Lower leg skin (tissue), 4 donors: Measurements from ENCODE around the gene DNAH8. TPM values are rescaled to one million over a fixed set of nuclear protein-coding genes. Genes with fewer than 3 reads are reported as not detected.

Experiments used
- DNase-seq, 2 donors: peaks; one replicate each; pipeline ENCODE4 v3.0.0-alpha.2; 2019; ENCODE audit warnings: low spot score in 2 of 2
- H3K4me3 ChIP-seq: fragments of 200-600 bp; sonication (generic); 2 replicates; pipeline ENCODE4 v1.5.1; 2017; ENCODE audit warnings: mild to moderate bottlenecking, low read depth; ENCODE audit not compliant: poor library complexity, severe bottlenecking
- POLR2A ChIP-seq, 2 donors: fragments of 450-650 bp; IDR thresholded peaks; one replicate each; pipeline ENCODE4 v1.6.1; 2016 to 2017; ENCODE audit warnings: antibody characterized with exemption in 2 of 2, mild to moderate bottlenecking in 1 of 2, moderate library complexity in 1 of 2
- WGBS, 2 donors: methylation state at CpG; one replicate each; pipeline ENCODE4 v1.1.5; 2018; 5-methylcytosine and 5-hydroxymethylcytosine counted together
- intact Hi-C: fragments of 100-400 bp; cut with DNase I; formaldehyde crosslinking; loops from one replicate; pipeline ENCODE4 v1.15.0; 2023; ENCODE audit warnings: low total_unique reads
- total RNA-seq, 4 donors: library from RNA; depleted of rRNA; stranded (reverse); fragments of >200 nt; gene quantifications; one replicate each; pipeline ENCODE4 v1.1.0, GENCODE V29; 2016
- TF ChIP-seq, protein P1 (sequence below), 3 donors: fragments of 450-650 bp; IDR thresholded peaks; one replicate each; pipeline ENCODE4 v1.5.1; 2016; ENCODE audit warnings: antibody characterized with exemption in 3 of 3, mild to moderate bottlenecking in 3 of 3, moderate library complexity in 2 of 3

The DNAH8 gene
- total RNA-seq, 4 donors from 2014 or later, result 0.02 to 0.19 (median 0.08) TPM

DNA sequence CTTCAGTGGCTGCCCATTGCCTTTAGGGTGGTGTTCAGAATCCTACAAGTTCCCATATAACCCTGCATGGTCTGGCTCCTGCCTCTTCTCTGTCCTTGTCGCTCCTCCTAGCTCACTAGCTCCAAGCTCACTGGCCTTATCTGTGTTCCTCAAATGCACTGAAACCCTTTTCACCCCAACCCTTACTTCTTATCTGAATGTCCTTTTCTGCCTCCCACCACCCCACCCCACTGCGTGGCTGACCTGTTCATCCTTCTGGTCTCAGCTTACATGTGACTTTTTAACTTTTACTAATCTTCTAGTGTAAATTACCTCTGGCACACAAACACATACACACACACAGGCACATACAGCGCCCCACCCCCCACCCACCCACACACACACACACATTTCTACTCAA, 292.5 kb downstream of the DNAH8 start:
- no peak overlapping the region for H3K4me3 ChIP-seq
- no peak for DNase-seq
- WGBS, 2 donors, result 81 to 89% methylated on average over 3 of the region's 3 CpGs
- no peak for TF ChIP-seq POLR2A (IDR thresholded peaks at IDR 0.05)
- TF ChIP-seq, protein P1, sequence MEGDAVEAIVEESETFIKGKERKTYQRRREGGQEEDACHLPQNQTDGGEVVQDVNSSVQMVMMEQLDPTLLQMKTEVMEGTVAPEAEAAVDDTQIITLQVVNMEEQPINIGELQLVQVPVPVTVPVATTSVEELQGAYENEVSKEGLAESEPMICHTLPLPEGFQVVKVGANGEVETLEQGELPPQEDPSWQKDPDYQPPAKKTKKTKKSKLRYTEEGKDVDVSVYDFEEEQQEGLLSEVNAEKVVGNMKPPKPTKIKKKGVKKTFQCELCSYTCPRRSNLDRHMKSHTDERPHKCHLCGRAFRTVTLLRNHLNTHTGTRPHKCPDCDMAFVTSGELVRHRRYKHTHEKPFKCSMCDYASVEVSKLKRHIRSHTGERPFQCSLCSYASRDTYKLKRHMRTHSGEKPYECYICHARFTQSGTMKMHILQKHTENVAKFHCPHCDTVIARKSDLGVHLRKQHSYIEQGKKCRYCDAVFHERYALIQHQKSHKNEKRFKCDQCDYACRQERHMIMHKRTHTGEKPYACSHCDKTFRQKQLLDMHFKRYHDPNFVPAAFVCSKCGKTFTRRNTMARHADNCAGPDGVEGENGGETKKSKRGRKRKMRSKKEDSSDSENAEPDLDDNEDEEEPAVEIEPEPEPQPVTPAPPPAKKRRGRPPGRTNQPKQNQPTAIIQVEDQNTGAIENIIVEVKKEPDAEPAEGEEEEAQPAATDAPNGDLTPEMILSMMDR (IDR thresholded peaks at IDR 0.05), result no peak
- intact Hi-C loops, result no loop called here

DNA sequence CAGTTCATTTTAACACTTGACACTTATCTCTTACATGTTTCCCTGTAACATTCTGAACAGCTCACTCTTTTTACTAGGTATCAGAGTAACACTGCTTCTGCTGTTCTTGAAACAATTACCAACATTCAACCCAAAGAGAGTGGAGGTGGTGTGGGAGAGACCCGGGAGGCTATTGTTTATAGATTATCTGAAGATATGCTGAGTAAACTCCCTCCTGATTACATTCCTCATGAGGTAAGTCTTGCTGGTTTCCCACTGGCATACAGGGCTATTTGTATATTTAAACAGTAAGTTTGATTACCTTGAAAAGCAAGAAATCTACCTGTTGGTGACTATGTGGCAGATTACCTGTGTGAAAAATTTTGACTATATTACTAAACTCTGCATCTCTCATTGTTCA, 293.6 kb downstream of the DNAH8 start:
- no peak for TF ChIP-seq POLR2A (IDR thresholded peaks at IDR 0.05)
- TF ChIP-seq, protein P1 (IDR thresholded peaks at IDR 0.05), result no peak
- no peak for DNase-seq
- no peak overlapping the region for H3K4me3 ChIP-seq
- WGBS, 2 donors, result 32 to 33% methylated on average over 1 of the region's 1 CpG
- intact Hi-C loops, result no loop called here

DNA sequence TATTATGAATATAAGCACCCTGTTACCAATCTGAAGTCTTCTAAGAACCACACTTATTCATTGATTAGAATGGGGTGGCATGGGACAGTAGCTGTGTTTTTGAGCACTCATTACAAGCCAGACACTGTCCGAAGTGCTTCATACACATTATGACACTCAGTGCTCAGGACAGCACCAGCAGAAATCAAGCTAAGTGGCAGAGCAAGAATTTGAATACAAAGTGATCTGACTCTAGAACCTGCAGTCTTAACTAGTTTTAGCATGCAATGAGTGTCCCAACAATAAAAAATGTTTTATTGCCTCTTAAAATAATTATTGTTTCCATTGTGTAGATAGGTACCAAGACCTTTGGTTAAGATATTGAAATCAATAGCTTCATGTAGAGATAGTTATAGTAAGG, 294.4 kb downstream of the DNAH8 start:
- no peak for DNase-seq
- intact Hi-C loops, result no loop called here
- no peak overlapping the region for H3K4me3 ChIP-seq
- TF ChIP-seq, protein P1 (IDR thresholded peaks at IDR 0.05), result no peak
- TF ChIP-seq POLR2A (IDR thresholded peaks at IDR 0.05), result no peak
- WGBS, 2 donors, result 0 to 48% methylated on average over 1 of the region's 1 CpG

DNA sequence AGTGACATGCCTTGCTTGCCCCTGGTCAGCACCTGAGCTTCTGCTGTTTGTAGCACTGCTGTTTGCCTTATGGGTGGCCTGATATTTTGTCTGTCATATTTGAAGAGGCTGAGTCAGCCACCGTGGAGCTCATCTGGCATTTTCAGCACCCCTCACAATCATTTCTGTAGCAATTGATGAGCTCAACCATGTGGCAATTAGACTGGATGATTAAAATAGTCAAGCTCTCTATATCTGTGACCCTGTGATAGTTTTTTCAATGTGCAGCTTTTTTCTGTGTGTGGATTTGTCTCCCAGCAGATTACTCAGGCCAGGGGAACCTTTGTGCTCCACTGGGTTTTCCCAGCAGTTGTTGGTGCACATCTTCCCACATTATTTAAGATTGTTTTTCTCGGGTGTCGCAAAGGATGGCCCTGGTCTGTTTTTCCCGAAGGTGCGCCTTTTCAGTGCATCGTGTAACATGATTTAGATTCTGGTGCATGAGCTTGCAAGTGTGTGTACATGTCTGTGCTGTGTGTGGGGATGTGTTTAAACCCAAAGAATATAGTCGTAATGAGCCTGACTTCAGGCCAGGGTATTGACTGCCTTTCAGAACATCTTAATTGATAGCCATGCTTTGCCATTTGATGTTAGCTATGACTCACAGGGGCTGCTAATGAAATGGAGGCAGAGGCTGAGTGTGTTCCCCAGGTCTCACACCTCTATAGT, 301.9 kb downstream of the DNAH8 start:
- H3K4me3 ChIP-seq, result no peak overlapping the region
- no peak for DNase-seq
- intact Hi-C loops, result no loop called here
- 86% methylated on average over 7 of the region's 7 CpGs for WGBS, 2 donors
- TF ChIP-seq, protein P1 (IDR thresholded peaks at IDR 0.05), result no peak
- TF ChIP-seq POLR2A (IDR thresholded peaks at IDR 0.05), result no peak

DNA sequence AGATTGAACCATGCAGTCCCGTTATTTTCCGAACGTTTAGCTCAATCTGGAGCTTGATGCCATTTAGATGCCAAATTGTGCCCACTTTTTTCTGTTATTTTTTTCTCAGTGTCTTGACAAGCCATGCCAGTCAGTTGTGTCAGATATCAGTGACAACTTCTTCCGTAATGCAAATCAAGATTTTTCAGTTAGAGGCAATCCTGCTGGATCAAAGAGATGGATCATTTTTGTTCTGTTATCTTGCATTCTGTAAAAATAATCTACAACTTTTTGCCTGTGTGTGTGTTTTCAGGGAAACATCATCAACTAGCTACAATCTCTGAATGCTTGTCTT, 302.4 kb downstream of the DNAH8 start:
- DNase-seq, result no peak
- no peak for TF ChIP-seq POLR2A (IDR thresholded peaks at IDR 0.05)
- TF ChIP-seq, protein P1 (IDR thresholded peaks at IDR 0.05), result no peak
- intact Hi-C loops, result no loop called here
- whole genome bisulfite sequencing, 2 donors, result 68 to 83% methylated on average over 4 of the region's 4 CpGs
- H3K4me3 ChIP-seq, result no peak overlapping the region

DNA sequence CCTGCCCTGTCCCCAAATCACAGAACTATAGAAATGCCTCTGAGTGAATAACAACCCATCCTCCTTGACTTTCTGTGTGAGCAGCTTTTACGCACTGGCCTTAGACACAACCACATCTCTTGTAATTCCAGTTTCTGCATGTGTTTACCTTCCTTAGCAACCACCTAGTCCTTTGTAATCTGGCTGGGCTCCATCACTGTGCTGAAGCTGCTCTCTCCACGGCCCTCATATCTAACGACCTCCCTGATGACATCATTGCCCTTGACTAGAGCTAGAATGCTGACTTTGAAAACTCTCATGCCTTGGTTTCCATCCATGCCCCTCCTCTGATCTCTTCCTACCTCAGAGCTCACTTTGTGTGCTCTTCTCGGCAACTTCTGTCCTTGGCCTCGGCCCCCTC, 303.0 kb downstream of the DNAH8 start:
- DNase-seq, result no peak
- intact Hi-C loops, result no loop called here
- no peak for TF ChIP-seq POLR2A (IDR thresholded peaks at IDR 0.05)
- TF ChIP-seq, protein P1 (IDR thresholded peaks at IDR 0.05), result no peak
- 58 to 68% methylated on average over 5 of the region's 5 CpGs for WGBS, 2 donors
- no peak overlapping the region for H3K4me3 ChIP-seq
